Pancreas (tissue), 10 donors: ENCODE data around the gene IPO8. TPM values are rescaled to one million over a fixed set of nuclear protein-coding genes. Genes with fewer than 3 reads are reported as not detected.
"Not testable (repeated sequence)": the region's sequence is repeated elsewhere in the genome, so short reads cannot be mapped to it uniquely, and the experiment has no call there.

Source experiments
- ATAC-seq, 4 donors: fragments of 200-7000 bp; cut with Tn5 transposase; one replicate each; pipeline versions ENCODE4 v1.8.0 to v1.9.1; 2020; ENCODE audit warnings: mild to moderate bottlenecking in 4 of 4, moderate library complexity in 4 of 4
- DNase-seq, 6 donors: peaks; one replicate each; pipeline ENCODE4 v3.0.0-alpha.2; 2020
- FAIRE-seq: peaks from 2 replicates; lab custom pipeline; 2012; peaks lifted over from hg19 to GRCh38; lab: Jason Lieb, UNC
- H3K27ac ChIP-seq, 4 donors: fragments of 200-600 bp; sonication (generic); 1 replicate in 3 of 4; 2 replicates in 1 of 4; pipeline versions ENCODE4 v1.5.0 to v1.8.0; 2020
- H3K27me3 ChIP-seq, 4 donors: fragments of 200-600 bp; one replicate each; pipeline ENCODE4 v1.8.0; 2021
- H3K36me3 ChIP-seq, 3 donors: fragments of 200-600 bp; sonication (generic) in 1 of 3; one replicate each; pipeline versions ENCODE4 v1.5.0 to v1.8.0; 2020 to 2021
- H3K4me1 ChIP-seq, 3 donors: fragments of 200-600 bp; one replicate each; pipeline ENCODE4 v1.8.0; 2021
- H3K4me3 ChIP-seq, 4 donors: fragments of 200-600 bp; sonication (generic) in 2 of 4; one replicate each; pipeline versions ENCODE4 v1.5.0 to v1.8.0; 2020 to 2021
- H3K9me3 ChIP-seq, 4 donors: fragments of 200-600 bp; one replicate each; pipeline ENCODE4 v1.8.0; 2021
- WGBS, 2 donors: extraction: QIAGEN DNeasy Blood & Tissue Kit; methylation state at CpG; one replicate each; pipeline ENCODE4 v1.1.7; 2013; 5-methylcytosine and 5-hydroxymethylcytosine counted together
- intact Hi-C, 3 donors: fragments of 100-400 bp; cut with DNase I; formaldehyde crosslinking; loops; one replicate each; pipeline versions ENCODE4 v1.11.1 to v1.14.2; 2022
- polyA plus RNA-seq, 2 donors: library from polyadenylated mRNA; stranded (reverse); fragments of 200-250 nt; gene quantifications; one replicate each; pipeline ENCODE4 v1.2.3, GENCODE V29; 2013
- total RNA-seq, 6 donors: library from RNA; stranded (reverse); fragmentation: NEBNext Ultra II Directional in 4 of 6; extraction: Animal tissue kit (Norgen Biotek cat#: 25700) in 4 of 6; gene quantifications; one replicate each; pipeline versions ENCODE4 v1.2.1 to v1.2.4, GENCODE V29; 2021 to 2023
- TF ChIP-seq, protein P1 (sequence below), 4 donors: fragments of 200-600 bp; sonication (generic) in 3 of 4; IDR thresholded peaks; one replicate each; pipeline versions ENCODE4 v1.5.0 to v1.8.0; 2021; ENCODE audit warnings: antibody characterized with exemption in 4 of 4
- donor health status: healthy with polysubstance abuse.
- donor health status: DM: no; HTN: no; CAD: no; lungs with moderate emphysema.
- donor health status: DM: no; HTN: no; CAD: no.
- donor health status: control.
- donor health status: control.
- donor health status: Bipolar disorder and iron deficiency.
- donor health status: DM: yes; HTN: yes; CAD: no.
- donor health status: DM: no; HTN: no; CAD: no.
- donor health status: DM: no; HTN: no; CAD: no.
- donor health status: DM: yes; HTN: yes; CAD: no.

The IPO8 gene
- total and polyA plus RNA-seq, 8 donors: 6.1 to 41.4 (median 22.9) TPM

DNA sequence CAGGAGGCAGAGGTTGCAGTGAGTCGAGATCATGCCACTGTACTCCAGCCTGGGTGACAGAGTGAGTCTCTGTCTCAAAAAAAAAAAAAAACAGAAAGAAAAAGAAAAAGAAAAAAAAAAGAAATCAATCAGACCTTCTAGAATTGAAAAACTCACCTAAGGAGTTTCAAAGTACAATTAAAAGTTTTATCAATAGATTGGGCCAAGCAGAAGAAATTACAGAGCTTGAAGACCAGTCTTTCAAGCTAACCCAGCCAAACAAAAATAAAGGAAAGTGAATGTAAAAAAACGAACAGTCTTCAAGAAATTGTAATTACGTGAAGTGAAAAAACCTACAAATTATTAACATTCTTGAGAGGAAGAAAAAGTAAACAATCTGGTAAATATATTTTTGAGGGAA is 93.0 kb downstream of the IPO8 start:
- 91 to 93% methylated on average over 3 of the region's 3 CpGs for WGBS, 2 donors
- no peak overlapping the region for H3K4me3 ChIP-seq
- FAIRE-seq (no peak), DNase-seq (no peak), ATAC-seq (no peak)
- H3K36me3 ChIP-seq: no peaks in the 10 kb centered on the region
- no peak overlapping the region for H3K27ac ChIP-seq
- no peaks in the 10 kb centered on the region for H3K9me3 ChIP-seq
- TF ChIP-seq, protein P1, sequence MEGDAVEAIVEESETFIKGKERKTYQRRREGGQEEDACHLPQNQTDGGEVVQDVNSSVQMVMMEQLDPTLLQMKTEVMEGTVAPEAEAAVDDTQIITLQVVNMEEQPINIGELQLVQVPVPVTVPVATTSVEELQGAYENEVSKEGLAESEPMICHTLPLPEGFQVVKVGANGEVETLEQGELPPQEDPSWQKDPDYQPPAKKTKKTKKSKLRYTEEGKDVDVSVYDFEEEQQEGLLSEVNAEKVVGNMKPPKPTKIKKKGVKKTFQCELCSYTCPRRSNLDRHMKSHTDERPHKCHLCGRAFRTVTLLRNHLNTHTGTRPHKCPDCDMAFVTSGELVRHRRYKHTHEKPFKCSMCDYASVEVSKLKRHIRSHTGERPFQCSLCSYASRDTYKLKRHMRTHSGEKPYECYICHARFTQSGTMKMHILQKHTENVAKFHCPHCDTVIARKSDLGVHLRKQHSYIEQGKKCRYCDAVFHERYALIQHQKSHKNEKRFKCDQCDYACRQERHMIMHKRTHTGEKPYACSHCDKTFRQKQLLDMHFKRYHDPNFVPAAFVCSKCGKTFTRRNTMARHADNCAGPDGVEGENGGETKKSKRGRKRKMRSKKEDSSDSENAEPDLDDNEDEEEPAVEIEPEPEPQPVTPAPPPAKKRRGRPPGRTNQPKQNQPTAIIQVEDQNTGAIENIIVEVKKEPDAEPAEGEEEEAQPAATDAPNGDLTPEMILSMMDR (IDR thresholded peaks at IDR 0.05): no peak
- H3K4me1 ChIP-seq: no peaks in the 10 kb centered on the region
- H3K27me3 ChIP-seq: no peaks in the 10 kb centered on the region
- intact Hi-C loops: no loop called here

GRCh38 chr12:30599608-30600007 is 96.1 kb downstream of the IPO8 start:
- ATAC-seq (no peak), FAIRE-seq (no peak), DNase-seq (no peak)
- H3K4me3 ChIP-seq: no peak overlapping the region
- no peaks in the 10 kb centered on the region for H3K9me3 ChIP-seq
- H3K27ac ChIP-seq: no peak overlapping the region
- TF ChIP-seq, protein P1 (IDR thresholded peaks at IDR 0.05): no peak
- no peaks in the 10 kb centered on the region for H3K4me1 ChIP-seq
- H3K36me3 ChIP-seq: no peaks in the 10 kb centered on the region
- whole genome bisulfite sequencing, 2 donors: 60 to 61% methylated on average over 2 of the region's 2 CpGs
- intact Hi-C loops: no loop called here
- H3K27me3 ChIP-seq: no peaks in the 10 kb centered on the region

GRCh38 chr12:30598889-30599288 is 96.8 kb downstream of the IPO8 start:
- Histone ChIP-seq H3K4me1 (no peaks in the 10 kb centered on the region), H3K27me3 (no peaks in the 10 kb centered on the region), H3K9me3 (no peaks in the 10 kb centered on the region), H3K27ac (no peak overlapping the region), H3K4me3 (no peak overlapping the region), H3K36me3 (no peaks in the 10 kb centered on the region)
- TF ChIP-seq, protein P1 (IDR thresholded peaks at IDR 0.05): no peak
- intact Hi-C loops: no loop called here
- DNase-seq (no peak), FAIRE-seq (no peak), ATAC-seq (no peak)
- whole genome bisulfite sequencing, 2 donors: 86 to 87% methylated on average over 7 of the region's 7 CpGs

DNA sequence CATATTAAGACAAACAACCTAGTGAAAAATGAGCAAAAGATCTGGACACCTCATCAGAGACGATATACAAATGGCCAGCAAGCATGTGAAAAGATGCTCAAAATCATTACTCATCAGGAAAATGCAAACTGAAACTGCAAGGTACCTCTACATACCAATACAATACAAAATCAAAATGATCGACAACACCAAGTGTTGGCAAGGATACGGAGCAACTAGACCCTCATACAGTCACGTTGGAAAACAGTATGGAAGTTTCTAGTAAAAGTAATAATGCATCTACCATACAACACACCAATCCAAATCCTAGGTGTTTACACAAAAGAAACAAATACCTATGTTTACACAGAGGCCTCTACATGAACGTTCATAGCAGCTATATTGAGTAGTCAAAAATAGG is 99.9 kb downstream of the IPO8 start:
- ATAC-seq (no peak), DNase-seq (no peak), FAIRE-seq (no peak)
- TF ChIP-seq, protein P1 (IDR thresholded peaks at IDR 0.05): no peak
- 83 to 86% methylated on average over 5 of the region's 5 CpGs for WGBS, 2 donors
- no peak overlapping the region for H3K27ac ChIP-seq
- no peaks in the 10 kb centered on the region for H3K36me3 ChIP-seq
- no peaks in the 10 kb centered on the region for H3K27me3 ChIP-seq
- no peaks in the 10 kb centered on the region for H3K9me3 ChIP-seq
- no peaks in the 10 kb centered on the region for H3K4me1 ChIP-seq
- intact Hi-C loops: no loop called here
- H3K4me3 ChIP-seq: no peak overlapping the region

- Histone ChIP-seq H3K27ac (no peak overlapping the region), H3K4me3 (no peak overlapping the region), H3K27me3 (no peaks in the 10 kb centered on the region), H3K4me1 (no peaks in the 10 kb centered on the region), H3K9me3 (no peaks in the 10 kb centered on the region), H3K36me3 (no peaks in the 10 kb centered on the region)
- FAIRE-seq (no peak), ATAC-seq (no peak), DNase-seq (no peak)
- WGBS, 2 donors: 65 to 81% methylated on average over 1 of the region's 1 CpG
- intact Hi-C loops: no loop called here
- TF ChIP-seq, protein P1 (IDR thresholded peaks at IDR 0.05): no peak
Observed at GRCh38 chr12:30594509-30594908, 101.2 kb downstream of the IPO8 start.

- ATAC-seq, DNase-seq, H3K9me3 ChIP-seq, intact Hi-C loops, H3K27ac ChIP-seq, FAIRE-seq, H3K4me1 ChIP-seq, H3K36me3 ChIP-seq, H3K4me3 ChIP-seq, H3K27me3 ChIP-seq: not testable (repeated sequence)
- WGBS, 2 donors: 82 to 96% methylated on average over 10 to 13 of the region's 13 CpGs
Observed at GRCh38 chr12:30588572-30588971, 107.1 kb downstream of the IPO8 start.
